Esophagus (tissue), 2 donors: Measurements from ENCODE around the gene CLPSL1. TPM values are rescaled to one million over a fixed set of nuclear protein-coding genes. Genes with fewer than 3 reads are reported as not detected.

Experiments used
- H3K27ac ChIP-seq, 2 donors: one replicate each; pipeline ENCODE4 v1.5.1; 2013; ENCODE audit warnings: low read depth in 2 of 2, mild to moderate bottlenecking in 2 of 2, inconsistent platforms in 1 of 2, low read length in 1 of 2, moderate library complexity in 1 of 2
- H3K27me3 ChIP-seq, 2 donors: one replicate each; pipeline ENCODE4 v1.6.1; 2013; ENCODE audit warnings: low read length in 2 of 2, control low read depth in 1 of 2, mild to moderate bottlenecking in 1 of 2; ENCODE audit not compliant: insufficient read depth in 2 of 2, control insufficient read depth in 1 of 2
- H3K36me3 ChIP-seq, 2 donors: one replicate each; pipeline ENCODE4 v1.6.1; 2013; ENCODE audit warnings: low read length in 1 of 2; ENCODE audit not compliant: control insufficient read depth in 2 of 2, insufficient read depth in 2 of 2
- H3K4me1 ChIP-seq, 2 donors: one replicate each; pipeline ENCODE4 v1.6.1; 2013; ENCODE audit warnings: low read length in 1 of 2; ENCODE audit not compliant: control insufficient read depth in 2 of 2, insufficient read depth in 2 of 2
- H3K4me3 ChIP-seq, 2 donors: one replicate each; pipeline ENCODE4 v1.5.1; 2013; ENCODE audit warnings: low read length in 2 of 2, mild to moderate bottlenecking in 2 of 2, low read depth in 1 of 2, moderate library complexity in 1 of 2
- H3K9me3 ChIP-seq, 2 donors: one replicate each; pipeline ENCODE4 v1.6.1; 2013; ENCODE audit warnings: mild to moderate bottlenecking in 2 of 2, low read depth in 1 of 2, low read length in 1 of 2, moderate library complexity in 1 of 2; ENCODE audit not compliant: control insufficient read depth in 2 of 2, insufficient read depth in 1 of 2
- WGBS, 2 donors: extraction: QIAGEN DNeasy Blood & Tissue Kit; methylation state at CpG; one replicate each; pipeline ENCODE4 v1.1.7; 2013; 5-methylcytosine and 5-hydroxymethylcytosine counted together
- polyA plus RNA-seq, 2 donors: library from polyadenylated mRNA; stranded (reverse); fragments of 200-250 nt; gene quantifications; one replicate each; pipeline ENCODE4 v1.2.3, GENCODE V29; 2013
- donor health status: healthy with polysubstance abuse.
- donor health status: Bipolar disorder and iron deficiency.

CLPSL1 gene
- polyA plus RNA-seq, 2 donors, result not detected

GRCh38 chr6:35777356-35778102 is 3.3 kb upstream of the CLPSL1 start:
- 74 to 77% methylated on average over 10 of the region's 10 CpGs for WGBS, 2 donors
- H3K4me3 ChIP-seq, result no peak overlapping the region
- no peaks in the 10 kb centered on the region for H3K9me3 ChIP-seq
- peaks cover 0 to 5% of the 10 kb centered on the region in 2 donors for H3K4me1 ChIP-seq
- no peak overlapping the region for H3K27ac ChIP-seq
- H3K36me3 ChIP-seq, result no peaks in the 10 kb centered on the region
- H3K27me3 ChIP-seq, result peaks cover 0 to 5% of the 10 kb centered on the region in 2 donors

GRCh38 chr6:35778437-35778836 is 2.4 kb upstream of the CLPSL1 start:
- no peaks in the 10 kb centered on the region for H3K36me3 ChIP-seq
- 78 to 89% methylated on average over 2 of the region's 2 CpGs for WGBS, 2 donors
- H3K27me3 ChIP-seq, result peaks cover 0 to 5% of the 10 kb centered on the region in 2 donors
- H3K9me3 ChIP-seq, result no peaks in the 10 kb centered on the region
- H3K27ac ChIP-seq, result no peak overlapping the region
- H3K4me1 ChIP-seq, result peaks cover 0 to 5% of the 10 kb centered on the region in 2 donors
- H3K4me3 ChIP-seq, result no peak overlapping the region

GRCh38 chr6:35781290-35781689 is 471 bp downstream of the CLPSL1 start:
- Histone ChIP-seq H3K36me3 (no peaks in the 10 kb centered on the region), H3K27ac (no peak overlapping the region), H3K27me3 (peaks cover 0 to 8% of the 10 kb centered on the region in 2 donors), H3K4me3 (no peak overlapping the region), H3K9me3 (no peaks in the 10 kb centered on the region), H3K4me1 (peaks cover 0 to 5% of the 10 kb centered on the region in 2 donors)
- WGBS, 2 donors, result 94 to 100% methylated on average over 2 of the region's 2 CpGs

- WGBS, 2 donors, result 45 to 51% methylated on average over 3 of the region's 3 CpGs
- Histone ChIP-seq H3K27ac (no peak overlapping the region), H3K27me3 (peaks cover 0 to 6% of the 10 kb centered on the region in 2 donors), H3K36me3 (no peaks in the 10 kb centered on the region), H3K4me3 (no peak overlapping the region), H3K9me3 (no peaks in the 10 kb centered on the region), H3K4me1 (no peaks in the 10 kb centered on the region)
Observed at GRCh38 chr6:35782424-35782823, 1.6 kb downstream of the CLPSL1 start.

GRCh38 chr6:35784200-35784599 is 3.4 kb downstream of the CLPSL1 start:
- H3K4me1 ChIP-seq, result no peaks in the 10 kb centered on the region
- no peaks in the 10 kb centered on the region for H3K9me3 ChIP-seq
- no peaks in the 10 kb centered on the region for H3K36me3 ChIP-seq
- WGBS, 2 donors, result 48 to 49% methylated on average over 2 of the region's 2 CpGs
- H3K27ac ChIP-seq, result no peak overlapping the region
- H3K4me3 ChIP-seq, result no peak overlapping the region
- H3K27me3 ChIP-seq, result peaks cover 0 to 12% of the 10 kb centered on the region in 2 donors

- Histone ChIP-seq H3K4me1 (no peaks in the 10 kb centered on the region), H3K27me3 (peaks cover 0 to 14% of the 10 kb centered on the region in 2 donors), H3K4me3 (no peak overlapping the region), H3K36me3 (no peaks in the 10 kb centered on the region), H3K27ac (no peak overlapping the region), H3K9me3 (no peaks in the 10 kb centered on the region)
- 65 to 70% methylated on average over 2 of the region's 2 CpGs for WGBS, 2 donors
Observed at GRCh38 chr6:35786272-35786671, 5.5 kb downstream of the CLPSL1 start.

- Histone ChIP-seq H3K27ac (no peak overlapping the region), H3K27me3 (peaks cover 0 to 14% of the 10 kb centered on the region in 2 donors), H3K9me3 (no peaks in the 10 kb centered on the region), H3K4me1 (no peaks in the 10 kb centered on the region), H3K36me3 (no peaks in the 10 kb centered on the region), H3K4me3 (no peak overlapping the region)
- 23 to 46% methylated on average over 25 of the region's 25 CpGs for WGBS, 2 donors
Observed at GRCh38 chr6:35786810-35787209, 6.0 kb downstream of the CLPSL1 start.

GRCh38 chr6:35787266-35788218 is 6.7 kb downstream of the CLPSL1 start:
- Histone ChIP-seq H3K4me3 (no peak overlapping the region), H3K27me3 (peaks cover 0 to 14% of the 10 kb centered on the region in 2 donors), H3K4me1 (no peaks in the 10 kb centered on the region), H3K9me3 (no peaks in the 10 kb centered on the region), H3K27ac (no peak overlapping the region), H3K36me3 (no peaks in the 10 kb centered on the region)
- WGBS, 2 donors, result 64 to 67% methylated on average over 13 of the region's 13 CpGs

- no peak overlapping the region for H3K27ac ChIP-seq
- H3K4me1 ChIP-seq, result no peaks in the 10 kb centered on the region
- no peak overlapping the region for H3K4me3 ChIP-seq
- peaks cover 0 to 14% of the 10 kb centered on the region in 2 donors for H3K27me3 ChIP-seq
- H3K36me3 ChIP-seq, result no peaks in the 10 kb centered on the region
- WGBS, 2 donors, result 58% methylated on average over 4 of the region's 4 CpGs
- H3K9me3 ChIP-seq, result no peaks in the 10 kb centered on the region
Observed at GRCh38 chr6:35788423-35788982, 7.7 kb downstream of the CLPSL1 start.
